NK-92 treated with Interleukin-12 subunit alpha and Interleukin-12 subunit beta, amount 100 ng/mL, for 24 hours (cell line): ENCODE data around the gene PGAM2.

ENCODE experiments used
- DNase-seq: peaks from one replicate; lab custom pipeline; 2025; lab: John Stamatoyannopoulos, UW

Gene PGAM2

DNA sequence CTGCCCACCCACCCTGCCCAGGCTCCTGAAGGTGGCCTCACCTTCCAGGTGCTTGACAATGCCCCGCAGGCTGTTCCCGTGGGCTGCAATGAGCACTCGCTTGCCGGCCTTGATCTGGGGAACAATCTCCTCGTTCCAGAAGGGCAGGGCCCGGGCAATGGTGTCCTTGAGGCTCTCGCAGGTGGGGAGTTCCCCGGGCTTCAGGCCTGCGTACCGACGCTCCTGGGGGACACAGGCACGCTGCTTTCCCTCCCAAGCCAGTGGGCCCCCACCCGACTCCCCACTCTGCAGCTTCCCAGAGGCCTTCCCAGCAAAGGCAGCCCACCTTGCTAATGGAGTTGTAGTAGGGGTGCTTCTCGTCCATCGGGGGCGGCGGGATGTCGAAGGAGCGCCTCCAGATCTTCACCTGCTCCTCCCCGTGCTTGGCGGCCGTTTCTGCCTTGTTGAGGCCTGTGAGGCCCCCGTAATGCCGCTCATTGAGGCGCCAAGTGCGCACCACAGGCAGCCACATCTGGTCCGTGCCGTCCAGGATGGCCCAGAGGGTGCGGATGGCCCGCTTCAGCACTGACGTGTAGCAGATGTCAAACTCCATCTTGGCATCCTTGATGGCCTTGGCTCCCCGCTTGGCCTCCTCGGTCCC, 456 bp downstream of the PGAM2 start:
- DNase-seq = no peak

DNA sequence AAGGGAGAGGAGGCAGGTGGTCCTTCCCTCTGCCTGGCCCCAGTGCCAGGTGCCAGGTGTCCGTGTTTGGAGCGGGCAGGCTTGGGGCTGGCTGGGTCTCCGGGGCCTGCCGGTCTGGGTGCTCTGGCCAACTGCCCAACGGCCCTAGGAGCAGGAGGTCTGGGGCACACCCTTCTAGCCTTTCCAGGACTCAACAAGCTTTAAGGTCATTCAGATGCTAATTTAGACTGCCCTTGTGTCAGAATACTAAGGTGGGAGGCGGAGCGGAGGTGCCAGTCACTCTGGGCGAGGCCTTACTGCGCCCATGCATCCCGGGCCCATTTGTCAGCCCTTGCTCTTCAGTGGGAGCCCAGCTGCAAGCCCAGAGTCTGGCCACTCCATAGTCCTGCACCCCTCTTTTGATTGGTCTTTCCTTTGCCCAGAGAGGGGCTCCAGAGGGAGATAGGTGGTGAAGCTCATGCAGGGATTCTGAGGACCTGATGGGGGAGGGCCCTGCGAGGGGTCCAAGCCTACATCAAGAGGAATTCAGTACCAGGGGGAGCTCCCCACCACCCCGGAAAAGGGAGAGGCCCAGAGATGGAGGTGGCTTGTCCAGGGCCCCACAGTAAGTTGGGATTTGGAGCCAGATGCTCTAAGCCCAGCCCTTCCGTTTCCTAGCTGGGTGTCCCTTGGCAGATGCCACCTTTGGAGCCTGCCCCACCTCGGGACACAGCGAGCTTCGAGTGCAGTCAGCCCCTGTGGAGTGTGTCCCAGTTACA, 1.3 kb downstream of the PGAM2 start:
- no peak for DNase-seq

DNA sequence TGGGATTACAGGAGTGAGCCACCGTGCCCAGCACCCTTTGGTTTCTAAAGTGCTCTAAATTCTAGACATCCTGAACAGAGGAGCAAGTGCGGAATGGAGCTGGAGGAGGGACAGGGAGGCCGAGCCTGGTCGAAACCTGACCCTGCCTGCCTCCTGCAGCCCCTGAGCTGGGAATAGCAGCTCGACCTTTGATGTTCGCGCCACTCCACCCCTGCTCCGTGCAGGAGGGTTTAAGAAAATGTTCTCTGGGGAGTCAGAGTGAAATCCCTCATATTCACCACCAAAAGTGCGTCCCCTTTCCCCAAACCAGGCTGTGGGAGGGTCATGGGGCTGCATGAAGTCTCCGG, 1.8 kb downstream of the PGAM2 start:
- no peak for DNase-seq

DNA sequence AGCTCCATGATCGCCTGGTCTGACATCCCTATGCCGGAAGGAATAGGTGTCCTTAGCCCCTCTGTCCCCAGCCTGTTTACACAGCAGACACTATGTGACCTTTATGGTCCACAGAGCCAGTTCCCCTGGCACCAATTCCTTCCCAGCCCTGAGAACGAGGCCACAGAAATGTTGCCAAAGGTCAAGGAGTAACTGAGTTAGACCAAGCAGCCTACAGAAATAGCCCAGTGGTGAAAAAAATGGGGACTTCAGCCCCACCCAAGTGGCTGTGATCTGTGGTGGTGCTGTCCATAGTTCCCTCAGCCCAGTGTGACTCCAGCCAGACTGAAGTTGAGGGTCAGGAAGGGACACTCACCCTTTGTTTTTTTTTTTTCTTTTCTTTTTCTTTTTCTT, 2.5 kb downstream of the PGAM2 start:
- DNase-seq = no peak

- no peak for DNase-seq
Observed at GRCh38 chr7:44062180-44062902, 3.0 kb downstream of the PGAM2 start.

DNA sequence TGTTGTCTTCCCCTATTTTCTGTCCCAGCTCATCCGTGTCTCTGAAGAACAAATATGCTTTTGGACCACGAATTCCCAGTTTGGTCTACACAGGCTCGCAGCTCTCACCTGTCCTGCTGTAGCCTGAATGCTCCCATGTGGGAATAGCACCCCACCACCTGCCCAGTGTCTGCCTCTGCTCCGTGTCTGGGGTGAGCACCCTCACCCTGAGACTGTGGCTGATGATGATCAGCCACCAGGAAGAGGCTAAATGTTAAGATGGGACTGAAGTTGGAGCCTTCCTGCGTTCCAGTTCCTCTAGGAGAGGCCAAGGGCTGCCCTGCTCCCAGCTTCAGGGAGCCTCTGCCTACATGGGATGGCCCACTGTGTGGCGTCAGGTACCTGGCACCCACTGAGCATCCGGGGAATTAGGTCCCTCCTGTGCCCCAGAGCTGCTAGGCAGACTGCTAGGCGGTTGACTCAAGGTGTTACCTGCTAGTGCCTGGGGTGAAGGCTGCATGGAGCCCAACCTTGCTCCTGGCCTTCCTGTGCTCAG, 3.7 kb downstream of the PGAM2 start:
- DNase-seq = no peak

DNA sequence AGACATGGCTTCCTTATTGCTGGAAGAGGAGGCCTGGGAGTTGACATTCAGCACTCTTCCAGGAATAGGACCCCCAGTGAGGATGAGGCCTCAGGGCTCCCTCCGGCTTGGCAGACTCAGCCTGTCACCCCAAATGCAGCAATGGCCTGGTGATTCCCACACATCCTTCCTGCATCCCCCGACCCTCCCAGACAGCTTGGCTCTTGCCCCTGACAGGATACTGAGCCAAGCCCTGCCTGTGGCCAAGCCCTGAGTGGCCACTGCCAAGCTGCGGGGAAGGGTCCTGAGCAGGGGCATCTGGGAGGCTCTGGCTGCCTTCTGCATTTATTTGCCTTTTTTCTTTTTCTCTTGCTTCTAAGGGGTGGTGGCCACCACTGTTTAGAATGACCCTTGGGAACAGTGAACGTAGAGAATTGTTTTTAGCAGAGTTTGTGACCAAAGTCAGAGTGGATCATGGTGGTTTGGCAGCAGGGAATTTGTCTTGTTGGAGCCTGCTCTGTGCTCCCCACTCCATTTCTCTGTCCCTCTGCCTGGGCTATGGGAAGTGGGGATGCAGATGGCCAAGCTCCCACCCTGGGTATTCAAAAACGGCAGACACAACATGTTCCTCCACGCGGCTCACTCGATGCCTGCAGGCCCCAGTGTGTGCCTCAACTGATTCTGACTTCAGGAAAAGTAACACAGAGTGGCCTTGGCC, 4.3 kb downstream of the PGAM2 start:
- no peak for DNase-seq

- DNase-seq = no peak
Observed at GRCh38 chr7:44060091-44060947, 5.0 kb downstream of the PGAM2 start.

DNA sequence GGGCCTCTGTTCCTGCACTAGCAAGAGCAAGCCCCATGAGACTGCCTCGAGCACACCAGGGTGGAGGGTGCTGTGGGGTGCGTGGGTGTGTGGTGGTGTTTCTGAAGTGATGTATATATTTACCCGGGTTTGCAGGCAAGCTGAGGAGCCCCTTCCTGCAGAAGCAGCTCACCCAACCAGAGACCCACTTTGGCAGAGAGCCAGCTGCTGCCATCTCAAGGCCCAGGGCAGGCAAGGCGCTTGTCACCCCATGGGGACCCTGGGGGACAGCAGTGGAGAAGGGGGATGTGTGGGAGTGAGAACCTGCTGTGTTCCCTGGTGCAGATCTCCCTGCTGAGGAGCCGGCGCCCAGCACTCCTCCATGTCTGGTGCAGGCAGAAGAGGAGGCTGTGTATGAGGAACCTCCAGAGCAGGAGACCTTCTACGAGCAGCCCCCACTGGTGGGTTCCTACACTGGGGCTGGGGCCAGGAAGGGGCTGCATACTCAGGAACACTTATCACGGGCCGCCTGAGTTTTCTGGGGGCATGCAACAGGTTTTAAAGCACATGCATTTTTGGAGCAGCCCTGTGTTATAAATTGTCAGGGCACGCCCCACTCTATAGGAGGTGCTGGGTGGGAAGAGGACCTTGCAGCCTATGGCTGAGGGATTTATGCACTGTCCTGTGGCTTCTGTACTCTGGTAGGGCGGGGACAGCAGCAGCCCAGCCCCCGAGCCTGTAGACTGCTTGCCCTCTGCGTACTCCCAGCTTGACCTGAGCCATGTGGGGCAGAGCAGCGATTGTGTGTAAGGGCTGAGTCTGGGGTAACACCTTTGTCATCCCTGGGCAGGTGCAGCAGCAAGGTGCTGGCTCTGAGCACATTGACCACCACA, 5.9 kb downstream of the PGAM2 start:
- no peak for DNase-seq

DNA sequence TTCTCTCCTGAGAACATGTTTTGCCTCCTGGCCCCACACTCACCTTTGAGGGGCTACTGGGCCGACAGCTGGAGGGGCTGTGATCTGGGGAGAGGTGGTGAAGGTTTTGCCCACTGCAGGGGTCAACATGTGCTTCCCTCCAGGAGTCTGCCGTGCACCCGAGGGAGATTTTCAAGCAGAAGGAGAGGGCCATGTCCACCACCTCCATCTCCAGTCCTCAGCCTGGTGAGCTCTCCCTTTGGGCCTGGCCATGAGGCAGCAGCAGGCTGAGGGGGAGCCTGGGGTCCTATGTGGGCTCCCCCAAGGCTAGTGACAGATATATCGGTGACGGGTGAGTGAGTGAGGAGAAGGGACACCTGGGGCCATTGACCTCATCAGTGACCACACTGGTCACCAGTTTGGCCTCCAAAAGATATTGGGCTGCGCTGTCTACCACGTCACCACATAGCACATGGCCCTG, 6.6 kb downstream of the PGAM2 start:
- DNase-seq = no peak

- DNase-seq = no peak
Observed at GRCh38 chr7:44057849-44058758, 7.3 kb downstream of the PGAM2 start.

DNA sequence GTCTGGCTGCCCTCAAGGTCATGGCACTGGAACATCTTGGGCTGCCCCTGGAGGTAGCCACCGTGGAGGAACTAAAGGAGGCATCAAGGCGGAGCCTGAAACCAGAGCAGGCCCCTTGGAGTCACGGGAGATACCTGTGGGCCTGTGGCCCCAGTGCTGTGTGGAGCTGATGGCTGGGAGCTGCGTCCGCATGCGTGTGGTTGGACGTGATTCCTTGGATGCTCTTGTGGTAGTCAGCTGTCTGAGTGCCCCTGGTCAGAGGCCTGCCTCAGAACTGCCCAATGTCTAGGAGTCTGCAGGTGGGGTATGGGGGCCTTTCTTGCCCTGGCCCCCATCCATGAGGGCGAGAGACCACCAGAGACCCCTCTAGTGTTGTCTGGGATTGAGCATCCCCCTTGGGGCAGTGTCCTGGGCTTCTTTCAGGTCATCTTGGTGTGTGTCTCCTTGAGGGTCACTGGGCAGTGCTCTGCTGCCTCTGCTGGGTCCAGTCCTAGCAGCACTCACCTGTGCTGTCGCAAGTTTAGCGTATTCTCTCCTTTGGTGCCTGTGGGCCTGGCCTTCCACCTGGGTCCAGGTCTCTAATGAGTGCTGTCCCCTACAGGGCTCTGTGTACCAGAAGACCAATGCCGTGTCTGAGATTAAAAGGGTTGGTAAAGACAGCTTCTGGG, 8.1 kb downstream of the PGAM2 start:
- no peak for DNase-seq

- no peak for DNase-seq
Observed at GRCh38 chr7:44056681-44057080, 8.7 kb downstream of the PGAM2 start.

GRCh38 chr7:44052771-44053365, 12.5 kb downstream of the PGAM2 start:
- DNase-seq = no peak

DNA sequence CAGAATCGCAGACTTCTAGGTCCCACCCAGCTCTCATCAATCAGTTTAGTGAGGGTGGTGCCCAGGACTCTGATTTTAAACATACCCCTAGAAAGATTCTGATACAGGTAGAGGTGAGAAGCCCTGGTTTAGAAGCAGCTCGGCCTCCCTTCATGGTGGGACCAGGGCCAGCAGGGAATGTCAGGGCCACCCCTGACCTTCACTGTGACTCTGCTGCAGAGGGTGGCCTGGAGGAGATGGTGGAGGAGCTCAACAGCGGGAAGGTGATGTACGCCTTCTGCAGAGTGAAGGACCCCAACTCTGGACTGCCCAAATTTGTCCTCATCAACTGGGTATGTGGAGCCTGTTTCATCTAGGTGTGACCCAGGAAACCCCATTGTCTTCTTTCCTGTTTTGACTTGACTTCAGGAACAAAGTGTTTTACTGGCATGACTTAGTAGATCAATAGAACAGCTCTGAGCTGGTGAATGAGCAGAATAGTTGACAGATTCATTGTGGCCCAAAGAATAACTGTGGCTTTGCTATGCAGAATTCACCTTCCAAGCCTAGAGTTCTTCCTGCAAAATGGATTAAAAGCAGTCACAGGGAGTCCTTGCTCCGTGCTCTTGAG, 13.7 kb downstream of the PGAM2 start:
- no peak for DNase-seq

- no peak for DNase-seq
Observed at GRCh38 chr7:44050915-44051560, 14.3 kb downstream of the PGAM2 start.
